Upper lobe of left lung (tissue), 4 donors: ENCODE measurements around the gene KMT2D.
A peak's percentile ranks its signal among the peaks of the same experiment; 100 is the strongest.

Experiments
- POLR2A ChIP-seq, 4 donors: fragments of 450-650 bp; IDR thresholded peaks; one replicate each; pipeline ENCODE4 v1.5.1; 2016 to 2017; ENCODE audit warnings: antibody characterized with exemption in 4 of 4, mild to moderate bottlenecking in 2 of 4
- POLR2AphosphoS5 ChIP-seq, 2 donors: sonication (generic); formaldehyde crosslinking; IDR thresholded peaks; one replicate each; pipeline ENCODE4 v1.5.1; 2017; ENCODE audit warnings: antibody characterized with exemption in 2 of 2
- TF ChIP-seq, protein P1 (sequence below), 6 experiments: fragments of 450-650 bp in 4 of 6; fragments of 200-600 bp in 2 of 6; sonication (generic) in 2 of 6; IDR thresholded peaks; one replicate each; pipeline ENCODE4 v1.5.1; 2016 to 2019; ENCODE audit warnings: antibody characterized with exemption in 6 of 6

DNA sequence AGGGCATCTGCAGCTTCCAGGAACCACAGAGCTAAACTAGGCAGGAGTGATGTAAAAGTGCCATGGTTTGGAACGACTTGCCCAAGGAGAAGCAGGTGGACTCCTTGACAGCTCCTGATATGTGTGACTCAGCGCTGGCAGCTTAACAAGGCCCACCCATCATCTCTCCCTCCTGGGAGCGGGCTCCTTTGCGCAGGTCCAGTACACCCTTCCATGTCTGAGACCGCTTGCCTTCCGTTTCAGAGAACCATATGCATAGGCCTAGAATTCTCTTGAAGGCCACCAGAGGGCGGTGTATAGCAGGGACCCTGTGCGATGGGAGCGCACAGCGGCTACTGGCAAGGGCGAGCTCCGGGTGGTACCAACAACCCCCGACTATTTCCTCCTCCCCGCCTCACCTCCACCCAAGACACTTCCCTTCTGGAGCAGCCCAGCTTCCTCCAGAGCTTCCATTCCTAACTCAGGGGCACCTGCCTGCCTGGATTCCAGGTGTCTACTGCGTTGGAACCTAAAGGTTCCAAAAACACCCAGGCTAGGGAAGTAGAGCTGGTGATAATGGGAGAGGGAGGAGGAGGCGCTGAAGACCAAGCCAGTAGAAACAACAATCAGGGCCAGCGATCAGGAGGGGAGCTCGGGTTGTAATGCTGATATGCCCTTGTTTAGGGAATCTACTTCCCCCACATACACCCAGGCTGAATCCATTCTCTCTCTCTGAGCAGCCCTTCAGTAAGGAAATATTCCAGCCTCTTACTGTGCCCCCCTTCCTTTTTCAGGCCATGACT lies 27.7 kb upstream of the KMT2D start:
- TF ChIP-seq, protein P1, sequence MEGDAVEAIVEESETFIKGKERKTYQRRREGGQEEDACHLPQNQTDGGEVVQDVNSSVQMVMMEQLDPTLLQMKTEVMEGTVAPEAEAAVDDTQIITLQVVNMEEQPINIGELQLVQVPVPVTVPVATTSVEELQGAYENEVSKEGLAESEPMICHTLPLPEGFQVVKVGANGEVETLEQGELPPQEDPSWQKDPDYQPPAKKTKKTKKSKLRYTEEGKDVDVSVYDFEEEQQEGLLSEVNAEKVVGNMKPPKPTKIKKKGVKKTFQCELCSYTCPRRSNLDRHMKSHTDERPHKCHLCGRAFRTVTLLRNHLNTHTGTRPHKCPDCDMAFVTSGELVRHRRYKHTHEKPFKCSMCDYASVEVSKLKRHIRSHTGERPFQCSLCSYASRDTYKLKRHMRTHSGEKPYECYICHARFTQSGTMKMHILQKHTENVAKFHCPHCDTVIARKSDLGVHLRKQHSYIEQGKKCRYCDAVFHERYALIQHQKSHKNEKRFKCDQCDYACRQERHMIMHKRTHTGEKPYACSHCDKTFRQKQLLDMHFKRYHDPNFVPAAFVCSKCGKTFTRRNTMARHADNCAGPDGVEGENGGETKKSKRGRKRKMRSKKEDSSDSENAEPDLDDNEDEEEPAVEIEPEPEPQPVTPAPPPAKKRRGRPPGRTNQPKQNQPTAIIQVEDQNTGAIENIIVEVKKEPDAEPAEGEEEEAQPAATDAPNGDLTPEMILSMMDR (IDR thresholded peaks at IDR 0.05): peak; percentile 83 to 91 (median 87)
- no peak for TF ChIP-seq POLR2AphosphoS5 (IDR thresholded peaks at IDR 0.05)
- no peak for TF ChIP-seq POLR2A (IDR thresholded peaks at IDR 0.05)
